Neural progenitor cell (in vitro differentiated cells): ENCODE results near the gene UNC5B.

Source experiments
- EZH2 ChIP-seq: fragments of 200-600 bp; sonication (generic); IDR thresholded peaks from 2 replicates; pipeline ENCODE4 v1.6.1; 2017; ENCODE audit warnings: antibody characterized with exemption, mild to moderate bottlenecking, moderate library complexity
- EZH2phosphoT487 ChIP-seq: fragments of 200-600 bp; sonication (generic); IDR thresholded peaks from 2 replicates; pipeline ENCODE4 v1.6.1; 2017; ENCODE audit warnings: antibody characterized with exemption
- TF ChIP-seq, protein P1 (sequence below): fragments of 200-600 bp; sonication (generic); IDR thresholded peaks from 2 replicates; pipeline ENCODE4 v1.5.1; 2017; ENCODE audit warnings: antibody characterized with exemption, mild to moderate bottlenecking

DNA sequence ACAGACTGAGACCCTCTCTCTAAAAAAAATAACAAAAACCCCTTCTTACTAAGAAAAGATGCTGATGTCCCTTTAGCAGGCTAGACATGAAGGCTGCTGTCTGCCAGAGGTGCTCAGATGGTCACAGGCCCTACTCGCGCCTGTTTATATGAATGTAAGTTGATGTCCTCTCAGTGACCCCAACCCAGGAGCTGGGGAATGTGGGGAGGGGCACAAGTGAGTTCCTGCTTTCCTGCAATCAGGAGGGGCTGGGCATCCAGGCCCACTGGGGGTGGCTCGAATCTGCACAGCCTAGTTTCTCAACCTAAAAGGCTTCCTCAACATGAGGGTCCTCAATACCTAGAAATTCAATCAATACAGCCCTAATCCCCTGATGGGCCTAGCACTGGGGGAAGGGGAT lies 94.6 kb downstream of the UNC5B start:
- TF ChIP-seq, protein P1, sequence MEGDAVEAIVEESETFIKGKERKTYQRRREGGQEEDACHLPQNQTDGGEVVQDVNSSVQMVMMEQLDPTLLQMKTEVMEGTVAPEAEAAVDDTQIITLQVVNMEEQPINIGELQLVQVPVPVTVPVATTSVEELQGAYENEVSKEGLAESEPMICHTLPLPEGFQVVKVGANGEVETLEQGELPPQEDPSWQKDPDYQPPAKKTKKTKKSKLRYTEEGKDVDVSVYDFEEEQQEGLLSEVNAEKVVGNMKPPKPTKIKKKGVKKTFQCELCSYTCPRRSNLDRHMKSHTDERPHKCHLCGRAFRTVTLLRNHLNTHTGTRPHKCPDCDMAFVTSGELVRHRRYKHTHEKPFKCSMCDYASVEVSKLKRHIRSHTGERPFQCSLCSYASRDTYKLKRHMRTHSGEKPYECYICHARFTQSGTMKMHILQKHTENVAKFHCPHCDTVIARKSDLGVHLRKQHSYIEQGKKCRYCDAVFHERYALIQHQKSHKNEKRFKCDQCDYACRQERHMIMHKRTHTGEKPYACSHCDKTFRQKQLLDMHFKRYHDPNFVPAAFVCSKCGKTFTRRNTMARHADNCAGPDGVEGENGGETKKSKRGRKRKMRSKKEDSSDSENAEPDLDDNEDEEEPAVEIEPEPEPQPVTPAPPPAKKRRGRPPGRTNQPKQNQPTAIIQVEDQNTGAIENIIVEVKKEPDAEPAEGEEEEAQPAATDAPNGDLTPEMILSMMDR, result no peak
- TF ChIP-seq EZH2 (no peak), EZH2phosphoT487 (no peak)
